Retinal pigment epithelial cell (primary cell): Measurements from ENCODE around the gene KCNH4.
"Not testable (repeated sequence)": the region's sequence is repeated elsewhere in the genome, so short reads cannot be mapped to it uniquely, and the experiment has no call there.

Experiments
- DNase-seq: peaks from one replicate; pipeline ENCODE4 v3.0.0-alpha.2; 2010; ENCODE audit warnings: low read depth
- H3K4me3 ChIP-seq: 2 replicates; pipeline ENCODE4 v1.5.1; 2011; ENCODE audit warnings: mild to moderate bottlenecking, low read length, control low read depth, moderate library complexity
- CTCF ChIP-seq: conservative IDR thresholded peaks from 2 replicates; pipeline ENCODE4 v1.5.1; 2011; ENCODE audit warnings: low read depth, low read length, control low read depth, inconsistent platforms

The KCNH4 gene

GRCh38 chr17:42214156-42214555 is 33.2 kb upstream of the KCNH4 start:
- no peak overlapping the region for H3K4me3 ChIP-seq
- TF ChIP-seq CTCF = no peak
- DNase-seq = no peak

GRCh38 chr17:42212382-42212781 is 31.4 kb upstream of the KCNH4 start:
- TF ChIP-seq CTCF = no peak
- no peak overlapping the region for H3K4me3 ChIP-seq
- DNase-seq = no peak

- not testable (repeated sequence) for DNase-seq, H3K4me3 ChIP-seq
Observed at GRCh38 chr17:42211921-42212341, 31.0 kb upstream of the KCNH4 start.

GRCh38 chr17:42210046-42210445 is 29.1 kb upstream of the KCNH4 start:
- no peak overlapping the region for H3K4me3 ChIP-seq
- TF ChIP-seq CTCF = no peak
- DNase-seq = no peak

GRCh38 chr17:42206153-42206612 is 25.2 kb upstream of the KCNH4 start:
- not testable (repeated sequence) for DNase-seq

GRCh38 chr17:42203354-42203753 is 22.4 kb upstream of the KCNH4 start:
- TF ChIP-seq CTCF = no peak
- H3K4me3 ChIP-seq = no peak overlapping the region
- DNase-seq = no peak

More at GRCh38 chr17:42206153-42206612, 25.2 kb upstream of the KCNH4 start:
- H3K4me3 ChIP-seq = not testable (repeated sequence)

- no peak for TF ChIP-seq CTCF
- H3K4me3 ChIP-seq = no peak overlapping the region
- no peak for DNase-seq
Observed at GRCh38 chr17:42202696-42203095, 21.8 kb upstream of the KCNH4 start.

- no peak for DNase-seq
- H3K4me3 ChIP-seq = no peak overlapping the region
- TF ChIP-seq CTCF = no peak
Observed at GRCh38 chr17:42202159-42202558, 21.2 kb upstream of the KCNH4 start.
